OCI-LY1 (cell line): Measurements from ENCODE around the gene FBXO36.

ENCODE experiments used
- CTCF ChIP-seq: fragments of 200-600 bp; sonication (generic), shearing (Covaris generic); IDR thresholded peaks from 2 replicates; pipeline ENCODE4 v1.5.1; 2017; ENCODE audit warnings: mild to moderate bottlenecking, antibody characterized with exemption, low read length, moderate library complexity, mixed read lengths
- EZH2 ChIP-seq: fragments of 200-600 bp; sonication (generic), shearing (Covaris generic); IDR thresholded peaks from 2 replicates; pipeline ENCODE4 v1.8.0; 2017; ENCODE audit warnings: borderline replicate concordance, mixed run types, mild to moderate bottlenecking, antibody characterized with exemption, low read length, moderate library complexity, mixed read lengths

DNA sequence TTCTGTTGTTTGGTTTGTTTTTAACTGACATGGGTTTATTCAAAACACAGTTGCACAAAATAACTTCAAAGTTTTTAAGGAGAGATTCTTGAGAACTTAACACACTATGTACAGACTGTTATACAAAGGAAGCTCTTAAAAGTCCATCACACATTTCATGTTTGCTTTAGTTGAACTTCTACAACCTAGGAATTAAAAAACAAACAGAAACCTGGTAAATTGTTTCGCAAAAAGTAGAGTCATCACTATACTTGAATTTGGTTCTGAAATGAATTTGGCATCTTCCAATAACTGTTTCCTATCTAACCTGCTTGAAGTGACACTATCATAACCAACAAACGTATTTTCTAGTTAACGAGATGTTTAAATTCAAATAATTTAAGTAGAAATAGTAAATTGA is 22.3 kb upstream of the FBXO36 start:
- no peak for TF ChIP-seq CTCF
- no peak for TF ChIP-seq EZH2
